Hematopoietic multipotent progenitor cell treated with erythropoietin and hydrocortisone succinate and interleukin-3 and kit ligand, for 4 days (in vitro differentiated cells): ENCODE data around the gene PUDP.
A peak's percentile ranks its signal among the peaks of the same experiment; 100 is the strongest.
"Not testable (repeated sequence)": the region's sequence is repeated elsewhere in the genome, so short reads cannot be mapped to it uniquely, and the experiment has no call there.

Experiments used
- DNase-seq: peaks from one replicate; pipeline ENCODE4 v3.0.0-alpha.2; 2015

Gene PUDP

DNA sequence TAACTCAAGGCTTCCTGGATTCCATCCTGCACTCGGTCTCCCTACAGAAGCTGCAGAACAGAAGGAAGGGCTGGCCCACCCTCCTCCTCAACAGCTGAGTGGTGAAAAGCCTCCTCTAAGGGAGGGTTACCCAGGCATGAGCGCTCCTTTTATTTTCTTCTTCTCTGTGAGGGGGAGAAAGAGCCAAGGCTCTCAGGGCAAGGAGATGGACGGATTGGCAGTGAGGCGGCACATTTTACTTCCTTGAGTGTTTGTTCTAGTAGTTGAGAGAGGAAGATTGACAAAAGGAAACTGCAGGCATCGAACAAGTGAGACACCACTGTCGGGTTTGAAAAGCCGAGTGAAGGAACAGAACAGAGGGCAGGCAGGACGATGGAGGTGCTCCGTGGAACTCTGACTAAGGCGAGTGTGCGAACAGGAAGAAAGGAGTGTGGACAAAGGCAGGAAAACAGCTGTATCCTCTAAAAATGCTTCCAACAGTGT lies 38.9 kb downstream of the PUDP start:
- peak; percentile 14 for DNase-seq

DNA sequence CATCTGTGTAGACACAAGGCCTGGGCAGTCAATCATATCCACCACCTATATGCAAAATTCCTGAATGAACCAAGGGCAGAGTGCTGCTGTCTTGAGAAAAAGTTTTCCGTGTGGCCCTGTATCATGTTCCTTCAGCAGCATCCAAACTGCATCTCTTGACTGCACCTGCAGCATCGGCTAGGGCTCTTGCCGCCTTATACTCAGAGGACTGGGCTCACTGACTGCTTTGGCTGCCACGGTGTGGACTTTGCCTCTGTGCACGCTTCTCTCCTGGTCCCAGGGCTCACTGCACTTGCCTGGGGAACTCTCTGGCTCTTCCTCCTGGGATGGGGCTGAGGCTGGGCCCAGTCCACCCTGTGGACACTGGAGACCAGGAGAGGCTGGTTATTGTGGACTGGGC lies 39.9 kb downstream of the PUDP start:
- no peak for DNase-seq

DNA sequence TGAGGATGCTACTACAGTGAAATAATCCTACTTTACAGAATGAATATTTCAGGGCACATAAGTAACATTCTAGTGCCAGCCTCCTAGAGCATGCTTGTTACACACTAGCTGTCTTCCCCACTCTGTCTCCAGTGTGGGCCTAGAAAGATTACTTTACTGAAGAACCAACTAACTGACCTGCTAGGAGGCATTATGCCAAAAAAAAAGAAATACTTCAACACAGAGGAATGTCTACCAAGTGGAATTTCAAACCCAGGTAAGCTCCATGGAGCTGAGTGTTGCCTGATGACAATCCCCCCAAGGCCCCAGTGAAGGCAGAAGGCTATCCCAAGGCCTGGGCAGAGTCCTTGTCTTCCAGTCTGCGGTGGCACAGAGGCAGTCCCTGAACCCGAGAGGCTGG lies 41.3 kb downstream of the PUDP start:
- no peak for DNase-seq

DNA sequence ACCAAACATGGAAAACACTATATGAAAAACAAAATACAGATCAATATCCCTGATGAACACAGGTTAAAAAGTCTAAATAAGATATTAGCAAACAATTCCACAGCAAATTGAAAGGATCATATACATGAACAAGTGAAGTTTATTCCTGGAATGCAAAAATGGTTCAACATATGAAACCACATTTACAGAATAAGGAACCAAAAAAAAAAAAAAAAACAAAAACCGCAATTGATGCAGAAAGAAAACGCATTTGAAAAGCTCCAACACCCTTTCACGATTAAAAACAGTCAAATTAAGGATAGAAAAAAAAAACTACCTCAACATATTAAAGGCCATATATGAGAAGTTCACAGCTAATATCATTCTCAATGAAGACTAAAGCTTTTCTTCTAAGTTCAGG lies 45.8 kb downstream of the PUDP start:
- no peak for DNase-seq

DNA sequence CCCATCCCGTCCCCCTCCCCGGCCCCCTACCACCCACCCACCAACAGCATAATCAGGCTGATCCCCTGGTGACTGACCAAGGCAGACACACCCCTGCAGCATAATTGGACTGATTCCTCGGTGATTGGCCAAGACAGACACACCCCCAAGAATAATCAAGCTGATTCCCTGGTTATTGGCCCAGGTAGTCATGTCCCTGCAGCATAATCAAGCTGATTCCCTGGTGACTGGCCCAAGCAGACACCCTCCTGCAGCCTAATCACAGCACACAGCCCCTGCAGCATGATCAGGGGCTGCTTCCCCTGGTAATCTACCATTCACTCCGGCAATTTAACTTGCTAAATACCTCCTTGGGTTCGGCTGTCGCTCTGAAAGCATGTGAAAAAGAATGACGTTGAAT lies 47.9 kb downstream of the PUDP start:
- DNase-seq, result no peak

DNA sequence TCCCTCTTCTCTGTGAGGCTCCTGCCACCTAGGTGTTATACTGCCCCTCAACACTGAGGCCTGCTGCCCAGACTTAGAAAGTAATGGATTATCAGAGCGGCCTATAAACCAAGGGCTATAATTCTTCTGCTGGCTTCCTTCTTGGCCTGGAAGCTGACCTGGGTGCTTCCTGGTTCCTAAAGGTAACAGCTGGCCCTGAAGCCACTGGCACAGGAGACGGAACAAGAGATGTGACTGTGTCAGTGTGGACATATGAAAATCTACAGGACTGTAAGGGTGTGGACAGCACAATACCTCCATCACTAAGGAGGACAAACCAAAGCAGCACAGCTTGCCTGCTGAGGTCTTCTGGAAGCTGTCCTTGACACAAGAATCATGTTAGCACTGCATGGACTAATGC lies 52.3 kb downstream of the PUDP start:
- DNase-seq, result not testable (repeated sequence)

DNA sequence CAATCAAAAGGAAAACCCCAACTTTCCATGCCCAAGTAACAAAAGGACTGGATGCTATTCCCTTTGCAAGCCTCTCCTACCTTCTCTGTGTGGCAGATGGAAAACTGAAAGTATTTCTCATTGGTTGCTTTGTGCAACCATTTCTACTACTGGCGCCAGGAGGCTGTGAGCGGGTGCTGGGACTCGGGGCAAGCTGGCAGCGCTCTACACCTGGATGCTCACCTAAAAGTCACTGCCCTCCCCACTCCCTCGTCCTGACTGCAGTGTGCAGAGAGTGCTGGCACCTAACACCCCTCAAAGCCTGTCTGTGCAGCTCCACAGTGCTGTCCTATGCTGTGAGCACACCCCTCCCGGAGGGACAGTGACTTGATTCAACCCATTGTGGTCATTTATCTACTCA lies 54.6 kb downstream of the PUDP start:
- DNase-seq, result no peak

DNA sequence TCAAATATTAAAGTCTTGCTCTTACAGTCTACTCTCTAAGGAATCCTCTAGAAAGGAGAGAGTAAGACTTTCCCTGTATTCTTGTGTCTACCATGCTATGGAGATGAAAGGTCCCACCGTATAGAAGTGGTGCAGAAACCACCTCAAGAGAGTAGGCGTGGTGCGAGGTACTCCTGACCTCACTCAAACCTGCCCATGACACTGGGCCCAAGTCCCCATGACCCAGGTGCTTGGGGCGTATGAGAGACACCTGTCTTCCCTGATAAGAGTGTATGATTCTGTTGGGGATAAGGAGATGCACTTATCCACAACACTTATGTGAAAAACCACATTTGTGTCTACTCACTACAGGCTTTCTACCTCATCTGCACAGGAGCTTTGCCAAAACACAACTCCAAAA lies 55.4 kb downstream of the PUDP start:
- DNase-seq, result no peak

DNA sequence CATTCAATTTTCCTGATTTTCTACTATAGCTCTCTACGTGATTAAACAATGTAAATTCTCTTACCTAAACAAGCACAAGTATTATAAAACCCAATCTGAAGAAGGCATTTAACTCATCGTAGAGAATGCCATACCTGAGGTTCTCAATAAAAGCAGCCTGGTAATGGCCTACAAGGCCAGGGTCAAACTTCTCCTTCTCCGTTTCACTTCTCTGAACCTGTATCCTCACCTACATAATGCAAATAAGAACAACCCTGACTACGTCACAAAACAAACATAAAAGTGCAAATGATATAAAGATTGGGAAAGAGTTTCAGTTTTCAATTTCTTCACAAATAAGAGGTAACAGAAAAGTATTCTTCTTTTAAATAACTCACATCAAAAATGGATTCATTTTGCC lies 56.0 kb downstream of the PUDP start:
- no peak for DNase-seq

DNA sequence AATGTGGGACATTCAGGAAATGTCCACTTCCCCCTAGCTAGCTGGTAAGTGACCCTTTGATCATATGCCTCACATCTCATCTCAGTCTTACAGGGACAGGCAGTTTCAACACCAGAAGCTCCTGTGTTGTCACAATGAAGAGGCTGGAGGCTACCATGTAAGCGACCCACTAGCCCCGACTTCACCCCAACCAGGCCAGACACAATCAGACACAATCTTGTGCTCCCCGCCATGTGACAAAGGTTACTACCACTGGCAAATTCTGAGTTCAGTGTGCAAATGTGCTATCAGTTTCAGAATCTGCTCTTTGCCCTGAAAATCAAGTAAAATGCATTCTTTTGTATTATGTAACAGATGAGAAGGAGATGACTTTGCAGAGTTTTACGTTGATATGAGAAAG lies 57.3 kb downstream of the PUDP start:
- DNase-seq, result no peak

DNA sequence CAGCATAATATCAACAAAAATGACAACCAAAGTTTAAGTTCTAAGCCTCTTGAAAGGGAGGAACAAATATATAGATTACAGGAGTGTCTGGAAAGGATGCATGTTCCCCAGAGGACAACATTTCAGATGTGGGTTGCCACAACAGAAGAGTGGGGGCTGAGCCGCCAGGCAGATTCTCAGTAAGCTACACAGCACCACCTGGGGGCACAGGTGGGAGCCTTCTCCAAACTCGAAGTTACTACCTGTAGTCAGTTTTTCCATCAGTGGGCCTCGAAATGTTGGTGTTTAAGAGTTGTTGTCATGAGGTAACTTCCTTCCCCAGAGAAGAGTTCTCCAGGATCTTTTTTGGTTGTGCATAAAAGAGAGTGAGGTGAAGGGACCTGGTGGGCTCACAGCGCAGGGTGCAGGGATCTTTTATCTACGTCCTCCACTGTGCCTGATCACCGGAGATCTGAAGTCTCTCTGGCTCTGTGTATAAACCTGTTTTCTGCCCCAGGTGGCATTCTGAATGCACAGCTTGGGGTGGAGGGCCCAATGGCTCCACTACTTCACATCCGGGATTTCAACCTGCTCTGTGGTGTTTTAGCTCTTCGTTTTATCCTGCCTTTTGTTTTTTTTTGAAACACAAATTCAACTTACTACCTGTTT lies 58.9 kb downstream of the PUDP start:
- DNase-seq, result no peak

DNA sequence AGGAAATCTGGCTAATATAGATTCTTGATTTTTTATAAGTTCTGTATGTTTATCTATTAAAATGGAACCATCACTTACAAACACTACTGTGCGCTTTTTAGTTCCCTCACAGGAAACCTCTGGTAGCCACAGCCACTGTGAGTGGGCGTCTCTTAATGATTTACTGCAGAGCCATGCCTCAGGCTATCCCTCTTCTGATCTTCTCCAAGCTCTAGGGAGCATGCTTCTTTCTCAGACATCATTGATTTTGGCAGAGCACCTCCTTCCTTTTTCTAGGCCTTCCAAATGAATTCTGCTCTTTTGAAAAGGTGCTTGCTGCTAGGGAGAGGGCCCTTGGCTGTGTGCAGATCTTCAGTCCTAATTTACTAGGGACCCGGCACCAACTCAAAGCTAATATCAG lies 61.6 kb downstream of the PUDP start:
- DNase-seq, result peak; percentile 49

DNA sequence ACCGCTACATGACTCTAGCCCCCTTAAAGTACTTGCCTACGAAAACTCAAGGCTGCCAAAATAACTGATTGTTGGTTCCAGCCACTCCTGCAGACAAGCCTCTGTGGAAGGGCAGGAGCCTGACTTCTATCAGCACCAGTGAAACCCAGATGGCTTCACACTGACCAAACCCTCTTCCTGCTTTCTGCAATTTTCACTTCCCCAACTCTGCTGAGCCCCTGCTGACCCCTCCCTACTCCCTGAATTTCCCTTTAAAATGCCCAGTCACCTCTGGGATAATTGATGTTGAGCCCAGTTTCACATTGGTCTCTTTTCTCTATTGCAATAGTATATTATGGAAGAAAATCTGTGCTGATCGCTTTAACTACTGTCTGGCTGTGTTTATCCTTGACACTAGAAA lies 62.1 kb downstream of the PUDP start:
- DNase-seq, result no peak

DNA sequence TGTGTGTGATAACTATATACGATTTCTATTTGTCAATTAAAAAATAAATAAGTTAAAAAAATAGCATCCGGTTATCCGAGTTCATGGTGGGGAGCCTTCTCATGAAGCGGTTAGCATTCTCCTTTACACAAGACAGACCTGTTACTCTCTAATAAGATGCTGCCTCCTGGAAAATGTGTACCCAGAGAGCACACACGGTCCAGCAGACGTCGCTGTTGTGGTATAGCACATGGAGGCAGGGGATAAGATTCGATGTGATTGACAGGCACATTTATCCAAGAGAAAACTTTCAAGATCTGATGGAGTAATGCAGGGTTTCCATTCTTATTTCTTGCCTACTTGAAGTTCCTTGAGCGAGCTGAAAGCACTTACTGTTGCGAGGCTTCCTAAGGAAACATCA lies 63.1 kb downstream of the PUDP start:
- DNase-seq, result no peak

DNA sequence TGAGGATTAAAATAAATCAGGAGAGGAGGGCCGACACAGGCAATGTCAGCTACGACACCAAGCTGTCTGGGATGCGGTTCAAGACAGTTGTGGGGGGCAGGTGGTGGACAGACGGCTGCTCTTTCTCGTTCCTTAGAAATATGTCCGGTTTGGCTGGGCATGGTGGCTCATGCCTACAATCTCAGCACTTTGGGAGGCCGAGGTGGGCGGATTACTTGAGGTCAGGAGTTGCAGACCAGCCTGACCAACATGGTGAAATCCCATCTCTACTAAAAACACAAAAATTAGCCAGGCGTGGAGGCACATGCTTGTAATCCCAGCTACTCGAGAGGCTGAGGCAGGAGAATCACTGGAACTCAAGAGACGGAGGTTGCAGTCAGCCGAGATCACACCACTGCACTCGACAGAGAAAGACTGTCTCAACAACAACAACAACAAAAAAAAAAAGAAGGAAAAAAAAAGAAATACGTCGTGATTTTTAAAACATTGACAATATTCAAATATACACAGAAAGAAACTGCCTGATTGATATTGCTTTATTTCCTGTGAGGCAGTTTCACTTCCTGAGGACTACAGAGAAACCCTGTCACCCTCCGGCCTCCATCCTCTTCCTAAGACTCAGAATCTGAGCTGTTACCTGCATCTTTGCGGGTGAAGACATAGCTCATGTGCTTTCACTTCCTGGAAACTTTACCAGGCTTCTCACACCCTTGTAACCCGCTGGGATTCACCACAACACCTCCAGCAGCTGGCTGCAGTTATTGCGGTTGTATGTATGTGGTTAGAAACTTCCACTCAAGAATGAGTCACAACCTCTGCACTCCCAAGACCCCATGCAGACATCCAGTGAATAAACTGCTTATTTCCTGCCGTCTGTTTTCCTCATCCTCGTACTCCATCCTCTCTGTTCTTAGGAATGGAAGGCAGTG lies 64.2 kb downstream of the PUDP start:
- DNase-seq, result peak; percentile 78

DNA sequence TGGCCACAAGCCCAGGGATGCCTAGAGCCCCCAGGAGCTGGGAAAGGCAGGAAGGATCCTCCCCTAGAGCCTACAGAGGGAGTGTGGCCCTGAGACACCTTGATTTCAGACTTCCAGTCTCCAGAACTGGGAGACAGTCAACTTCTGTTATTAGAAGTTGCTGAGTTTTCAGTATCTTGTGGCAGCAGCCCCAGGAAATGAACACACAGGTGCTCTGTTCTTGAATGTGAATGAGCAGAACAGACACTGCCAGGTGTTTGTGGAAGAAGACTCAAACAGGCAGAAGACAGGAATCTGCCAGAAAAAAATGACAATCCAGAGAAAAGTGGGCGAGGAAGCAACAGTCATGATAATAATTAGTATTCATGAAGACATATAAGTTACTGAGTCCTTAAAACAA lies 64.9 kb downstream of the PUDP start:
- no peak for DNase-seq

DNA sequence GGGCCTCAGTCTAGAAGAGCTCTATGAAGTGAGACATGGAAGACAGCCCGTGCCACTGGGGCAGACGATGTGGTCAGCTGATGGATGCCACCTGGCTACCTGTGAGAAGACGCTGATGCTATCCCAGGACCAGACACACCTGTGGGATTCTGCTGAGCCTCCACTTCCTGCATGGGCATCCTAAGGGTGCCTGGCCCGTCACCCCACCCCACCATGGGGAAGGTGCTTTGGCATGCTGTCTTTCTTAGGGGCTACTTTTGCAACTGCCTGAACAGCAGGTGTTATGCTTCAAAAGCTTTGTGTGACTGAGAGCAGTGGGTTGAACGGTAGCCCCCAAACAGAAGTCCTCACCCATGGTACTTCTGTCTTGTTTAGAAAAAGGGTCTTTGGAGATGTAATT lies 65.4 kb downstream of the PUDP start:
- DNase-seq, result no peak

DNA sequence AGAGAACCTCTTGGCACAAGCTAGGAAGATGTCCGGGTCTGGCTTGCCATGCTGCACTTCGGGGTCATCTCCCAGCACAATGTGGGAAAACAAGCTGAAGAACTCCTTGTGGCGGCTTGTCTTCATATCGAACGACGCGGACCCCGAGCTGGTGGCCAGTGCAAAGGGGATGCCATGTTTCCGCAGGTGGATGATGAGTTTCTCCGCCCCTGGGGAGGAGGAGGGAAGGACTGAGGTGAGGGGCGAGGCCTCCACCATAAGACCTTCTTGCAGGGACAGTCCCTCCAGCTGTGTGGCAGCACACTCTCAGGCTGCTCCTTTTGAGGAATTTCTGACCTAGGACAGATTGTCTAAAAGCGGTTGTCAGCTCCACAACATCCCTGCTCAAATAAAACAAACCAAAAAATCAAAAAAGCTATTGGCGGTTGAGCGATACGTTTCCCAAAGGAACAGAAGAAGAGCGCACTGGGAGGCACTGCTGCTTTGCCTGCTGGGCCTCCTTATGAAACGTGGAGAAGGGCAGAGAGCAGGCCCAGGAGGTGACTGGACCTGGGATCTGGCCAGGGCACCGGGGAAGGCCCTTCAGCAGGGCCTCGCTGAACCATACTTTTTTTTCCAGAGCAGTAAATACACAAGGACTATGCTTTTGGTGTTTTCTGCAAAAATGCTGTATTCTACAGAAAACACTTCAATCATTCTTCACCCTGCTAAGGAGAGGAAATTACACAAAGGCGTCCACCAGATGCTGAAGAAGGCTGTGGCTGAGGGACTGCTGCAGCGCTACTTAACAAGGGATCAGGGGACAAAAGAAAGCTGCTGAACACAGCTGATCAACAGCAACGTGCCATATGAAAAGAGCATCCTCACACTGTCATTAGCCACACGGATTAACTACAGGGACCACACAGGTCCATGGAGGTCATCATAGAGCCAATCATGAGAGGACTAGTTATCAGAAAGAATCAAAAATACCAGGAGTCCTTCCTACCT lies 70.4 kb downstream of the PUDP start:
- no peak for DNase-seq

DNA sequence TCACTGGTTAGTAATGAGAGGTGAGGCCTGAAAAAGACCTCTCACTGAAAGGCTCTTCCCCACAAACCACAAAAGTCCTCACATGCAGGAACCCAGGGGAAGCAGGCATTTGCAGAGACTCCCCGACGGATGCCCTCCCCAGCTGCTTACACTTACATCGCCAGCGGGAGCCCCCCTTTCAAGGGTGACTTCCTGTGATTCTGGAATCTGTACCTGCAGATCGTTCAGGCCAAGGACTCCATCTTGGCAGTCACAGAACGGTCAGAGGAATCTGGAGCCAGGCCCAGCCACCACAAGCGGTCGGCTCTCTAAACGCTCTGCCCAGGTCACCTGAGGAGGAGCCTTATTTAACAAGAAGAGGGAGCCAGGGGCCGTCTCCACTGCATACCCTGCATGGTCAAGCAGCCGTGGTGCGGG lies 71.7 kb downstream of the PUDP start:
- DNase-seq, result peak; percentile 13

DNA sequence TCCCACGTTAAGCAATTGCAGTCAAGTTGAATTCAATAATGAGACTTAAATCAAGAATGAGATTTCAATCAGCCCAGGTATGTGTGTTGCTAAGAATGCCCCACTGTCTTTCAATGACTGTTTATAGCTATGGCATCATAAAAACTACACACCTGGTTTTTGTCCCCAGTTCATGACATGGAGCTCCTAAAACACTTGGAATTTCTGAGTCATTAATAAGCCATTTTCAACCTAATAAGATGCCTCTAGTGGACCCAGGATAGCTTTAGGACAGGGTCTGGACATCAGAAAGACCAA lies 73.1 kb downstream of the PUDP start:
- no peak for DNase-seq

DNA sequence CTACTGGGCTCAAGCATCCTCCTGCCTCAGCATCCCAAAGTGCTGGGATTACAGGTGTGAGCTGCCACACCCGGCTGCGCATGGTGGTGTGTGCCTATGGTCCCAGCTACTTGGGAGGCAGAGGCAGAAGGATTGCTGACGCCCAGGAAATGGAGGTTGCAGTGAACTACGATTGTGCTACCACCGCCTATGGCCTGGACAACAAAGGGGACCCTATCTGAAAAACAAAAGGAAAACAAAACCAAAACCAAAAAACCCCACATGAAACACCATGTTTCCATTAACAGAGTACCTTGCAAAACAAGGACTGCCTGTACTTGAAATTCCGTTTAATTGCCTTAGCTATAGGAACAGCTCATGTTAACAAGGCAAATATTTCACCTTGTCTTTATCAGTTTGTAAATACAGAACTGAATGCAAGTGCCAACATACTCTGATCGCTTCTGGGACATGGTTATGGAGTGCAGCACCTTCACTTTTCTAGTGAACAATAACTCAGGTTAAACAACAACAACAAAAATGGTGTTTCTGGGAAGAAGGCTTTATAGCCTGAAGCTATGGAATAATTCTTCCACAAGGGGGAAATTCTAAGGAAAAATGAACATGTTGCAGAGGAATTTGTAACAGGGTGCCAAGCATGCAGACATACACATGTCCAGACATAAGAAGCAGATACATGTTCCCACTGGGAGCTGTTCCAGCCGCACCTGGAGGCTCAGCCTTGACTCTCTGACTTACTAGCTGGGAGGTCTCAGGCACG lies 73.6 kb downstream of the PUDP start:
- DNase-seq, result no peak

DNA sequence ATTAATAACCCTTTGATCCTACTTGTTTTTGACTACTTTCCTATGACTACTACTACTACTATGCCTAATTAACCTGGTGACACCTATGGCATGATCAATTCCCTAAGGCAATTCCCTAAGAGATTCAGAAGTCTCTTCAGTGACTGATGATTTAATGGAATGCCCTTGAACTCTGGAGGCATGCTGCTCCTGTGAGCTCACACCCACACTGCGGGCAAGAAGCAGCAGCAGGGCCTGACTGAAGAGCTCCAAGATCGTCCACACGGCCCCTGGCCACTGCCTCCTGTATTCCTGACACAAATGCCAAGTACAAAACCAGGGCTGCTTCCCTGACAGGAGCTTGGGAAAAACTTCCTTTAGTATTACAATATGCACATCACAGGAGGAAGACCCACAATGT lies 74.6 kb downstream of the PUDP start:
- DNase-seq, result no peak

DNA sequence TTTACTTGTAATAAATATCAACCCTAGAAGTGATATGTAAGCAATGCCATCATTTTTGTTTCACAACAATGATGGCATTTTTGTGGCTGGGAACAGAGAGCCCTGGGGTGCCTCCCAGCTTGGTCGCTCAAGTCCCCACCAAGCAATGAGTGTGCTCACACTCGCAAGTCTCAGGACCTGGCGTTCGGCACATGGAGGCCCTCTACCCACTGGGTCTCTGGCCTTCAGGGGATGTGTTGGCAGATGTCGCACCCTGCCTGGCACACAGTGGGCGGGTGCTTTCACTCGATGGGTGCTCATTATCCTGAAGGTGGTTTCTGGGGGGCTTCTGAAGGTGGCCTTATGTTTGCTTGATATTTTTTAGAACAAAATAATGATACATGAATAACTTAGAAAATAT lies 75.1 kb downstream of the PUDP start:
- DNase-seq, result no peak
